HT-29 (cell line): ENCODE results near the gene PTPRN2. TPM values are rescaled to one million over a fixed set of nuclear protein-coding genes. Genes with fewer than 3 reads are reported as not detected.
"Not testable (repeated sequence)": the region's sequence is repeated elsewhere in the genome, so short reads cannot be mapped to it uniquely, and the experiment has no call there.

Experiments
- DNase-seq: peaks from one replicate; pipeline ENCODE4 v3.0.0-alpha.2; 2015; ENCODE audit warnings: low spot score
- total RNA-seq: library from RNA; depleted of rRNA; stranded (reverse); fragments of >200 nt; shearing (Covaris generic); gene quantifications from 2 replicates; pipeline ENCODE4 v1.2.3, GENCODE V29; 2014

The PTPRN2 gene
- total RNA-seq, 1 experiment from 2014 or later, result 1.7 TPM

DNA sequence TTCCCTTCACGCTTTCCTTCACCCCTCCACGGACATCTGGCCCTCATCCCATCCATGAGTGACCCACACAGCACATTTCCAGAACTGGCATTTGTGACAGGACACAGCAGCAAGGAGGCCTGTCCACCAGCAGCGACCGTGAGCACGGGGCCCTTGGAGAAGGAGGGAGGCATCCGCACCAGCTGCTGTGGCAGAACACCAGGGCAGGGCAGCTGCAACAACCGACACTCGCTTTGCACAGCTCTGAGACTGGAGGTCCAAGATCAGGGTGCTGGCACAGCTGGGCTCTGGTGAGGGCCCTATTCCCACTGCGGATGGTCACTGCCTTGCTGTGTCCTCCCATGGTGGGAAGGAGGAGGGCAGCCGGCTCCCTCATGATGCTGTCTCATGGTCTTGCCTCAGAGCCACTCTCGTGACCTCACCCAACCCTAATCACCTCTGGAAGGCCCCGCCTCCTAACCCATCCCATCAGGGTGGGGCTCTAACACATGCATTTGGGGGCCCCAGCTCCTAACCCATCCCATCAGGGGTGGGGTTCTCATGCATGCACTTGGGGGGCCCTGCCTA is 36.7 kb downstream of the PTPRN2 start:
- no peak for DNase-seq

DNA sequence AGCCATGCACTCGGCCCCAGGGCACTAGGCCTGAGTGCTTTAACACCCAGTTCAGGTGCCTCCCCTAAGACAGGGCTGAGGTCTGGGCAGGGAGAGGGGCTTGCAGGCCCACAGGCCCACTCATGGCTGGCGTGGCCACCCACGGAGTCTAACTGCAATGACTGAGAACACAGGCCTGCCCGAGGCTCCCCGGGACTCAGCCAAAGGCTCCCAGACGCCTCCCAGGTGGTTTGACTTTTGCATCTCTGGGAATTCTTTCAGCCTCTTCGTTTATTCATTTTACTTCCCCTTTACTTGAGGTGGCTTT is 37.3 kb downstream of the PTPRN2 start:
- no peak for DNase-seq

DNA sequence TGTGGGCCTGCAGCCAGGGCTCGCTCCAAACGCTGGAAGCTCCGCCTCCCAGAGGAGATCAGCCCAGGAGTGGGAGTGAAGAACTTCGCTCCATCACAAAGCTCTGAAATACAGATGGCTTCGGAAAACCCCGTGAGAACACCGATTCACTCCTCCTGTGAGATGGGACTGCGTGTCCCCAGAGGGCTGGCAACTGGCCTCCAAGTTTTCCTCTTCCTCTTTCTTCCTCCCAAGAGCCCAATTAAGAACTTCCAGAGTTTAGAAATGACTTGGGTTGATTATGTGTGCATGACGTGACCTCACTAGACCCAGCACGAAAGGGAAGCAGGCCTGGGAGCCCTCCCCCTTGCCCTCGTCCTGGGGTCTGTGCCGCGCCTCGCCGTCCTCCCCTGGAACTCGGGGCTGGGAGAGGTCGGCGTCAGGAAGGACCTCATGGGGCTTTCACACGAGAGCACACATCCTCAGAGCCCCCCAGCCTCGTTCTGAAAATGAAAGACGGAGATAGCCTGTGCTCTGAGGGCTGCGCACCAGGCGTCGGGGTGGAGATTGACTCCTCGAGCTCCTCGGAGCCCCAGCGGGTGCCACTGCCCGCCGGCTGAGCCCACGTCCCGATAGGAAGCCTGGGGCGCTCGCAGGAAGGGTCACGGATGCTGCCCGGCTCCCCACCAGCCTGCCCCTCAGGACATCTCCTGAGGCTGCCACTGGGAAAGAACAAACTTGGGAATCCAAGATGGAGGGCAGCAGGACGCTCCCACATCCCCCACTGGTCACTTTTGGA is 37.8 kb downstream of the PTPRN2 start:
- DNase-seq, result no peak

DNA sequence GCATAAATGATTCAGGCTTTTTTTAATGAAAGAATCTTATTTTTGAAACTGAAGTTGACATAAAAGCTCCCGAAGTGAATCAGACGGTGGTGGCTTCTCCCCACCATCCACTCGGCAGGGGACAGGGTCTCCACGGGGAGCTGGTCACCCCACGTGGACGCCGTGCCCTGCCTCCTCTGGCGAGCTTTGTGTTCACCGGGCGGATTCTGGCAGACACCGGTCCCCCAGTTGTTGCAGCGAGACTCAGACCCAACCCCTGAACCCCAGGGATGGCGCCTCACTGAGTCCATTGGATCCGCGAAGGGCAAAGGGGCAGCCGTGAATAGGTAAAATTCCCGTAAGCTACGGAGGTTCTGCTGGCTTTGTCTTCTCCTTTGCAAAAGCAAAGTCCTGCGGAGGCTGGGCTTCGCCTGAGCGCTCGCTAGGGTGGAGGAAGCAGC is 38.4 kb downstream of the PTPRN2 start:
- no peak for DNase-seq

DNA sequence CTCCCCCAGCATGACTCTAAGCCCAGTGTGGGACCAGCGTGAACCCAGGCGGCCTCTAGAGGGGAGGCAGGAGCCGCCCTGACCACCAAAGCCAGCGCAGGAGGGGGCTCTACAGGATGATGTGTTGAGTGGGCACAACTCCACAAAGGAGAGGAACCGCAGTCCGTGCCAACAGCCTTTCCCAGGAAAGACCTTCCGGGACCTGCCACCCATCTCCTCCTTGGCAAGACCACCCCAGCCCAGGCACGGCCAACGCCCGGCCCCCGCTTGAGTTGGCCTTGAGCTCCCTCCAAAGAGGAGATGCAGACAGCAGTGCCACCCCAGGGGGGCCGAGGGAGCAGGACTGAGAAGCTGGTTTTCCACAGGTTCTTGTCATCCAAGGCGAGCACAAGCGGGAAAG is 38.9 kb downstream of the PTPRN2 start:
- DNase-seq, result no peak

DNA sequence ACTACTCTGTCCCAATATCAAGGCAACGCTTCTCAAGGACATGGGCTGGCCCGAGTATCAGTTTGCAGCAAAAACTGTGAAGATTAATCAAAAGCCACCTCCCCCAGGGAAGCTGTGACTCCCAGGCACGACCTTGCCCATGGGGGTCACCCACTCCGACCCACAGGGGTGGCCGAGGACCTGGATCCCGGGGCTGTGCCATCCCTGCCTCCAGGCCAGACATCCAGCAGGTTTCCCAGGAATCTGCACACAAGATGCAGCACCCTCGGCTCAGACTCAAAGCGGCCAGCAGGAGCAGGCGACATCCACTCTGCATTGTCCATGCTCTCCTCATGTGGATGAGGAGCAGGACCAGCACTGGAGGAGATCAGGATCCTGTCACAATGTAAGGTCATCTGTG is 39.8 kb downstream of the PTPRN2 start:
- DNase-seq, result no peak

DNA sequence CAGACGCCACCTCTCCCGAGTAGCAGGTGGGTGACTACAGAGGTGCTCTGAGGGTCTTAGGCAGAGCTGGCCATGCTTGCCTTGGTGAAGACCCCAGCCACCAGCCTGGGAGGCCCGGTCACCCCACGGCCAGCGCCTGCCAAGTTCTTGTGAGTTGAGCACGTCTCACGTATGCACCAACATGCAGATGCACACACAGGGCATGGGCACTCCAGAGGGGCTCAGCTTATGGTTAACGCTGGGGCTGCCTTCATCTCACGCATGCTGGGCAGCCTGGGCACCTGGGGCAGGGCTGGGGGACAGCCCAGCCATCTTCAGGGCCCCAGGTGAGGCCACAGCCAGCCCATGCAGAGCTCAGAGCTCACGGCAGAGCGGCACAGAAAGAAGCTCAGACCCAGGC is 41.0 kb downstream of the PTPRN2 start:
- no peak for DNase-seq

DNA sequence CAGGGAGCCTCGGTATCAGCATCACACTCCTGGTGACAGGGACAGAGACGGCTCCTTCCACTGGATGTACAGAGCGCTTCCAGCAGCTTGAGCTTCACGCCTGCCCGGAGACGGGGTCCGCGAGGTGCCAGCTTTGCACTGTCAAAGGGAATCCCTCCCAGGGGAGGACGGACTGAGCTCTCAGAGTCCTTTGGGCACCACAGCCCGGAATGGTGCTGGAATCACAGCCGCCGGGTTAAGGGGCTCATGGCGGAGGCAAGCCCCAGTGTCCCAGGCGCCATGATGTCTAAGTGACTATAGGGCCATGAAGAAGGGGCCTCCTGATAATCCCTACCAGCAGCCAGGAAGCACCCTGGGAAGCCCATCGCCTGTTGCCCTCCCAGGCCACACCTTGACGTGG is 41.4 kb downstream of the PTPRN2 start:
- no peak for DNase-seq

DNA sequence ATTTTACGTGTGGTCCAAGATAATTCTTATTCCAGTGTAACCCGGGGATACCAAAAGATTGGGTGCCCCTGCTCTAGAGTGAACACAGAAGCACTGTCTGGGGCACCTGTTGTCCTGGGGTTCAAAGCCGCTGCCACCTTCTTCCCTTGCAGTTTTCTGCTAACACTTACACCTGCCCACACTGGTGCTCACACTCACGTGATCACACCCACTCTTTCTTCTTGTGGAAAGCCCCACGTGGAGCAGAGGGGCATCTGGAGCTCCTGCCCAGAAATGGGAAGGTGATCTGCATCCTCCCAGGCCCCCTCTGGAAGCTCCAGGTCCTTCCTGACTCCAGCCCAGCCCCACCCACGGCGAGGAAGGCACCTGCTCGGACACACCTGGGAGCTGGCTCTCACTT is 42.9 kb downstream of the PTPRN2 start:
- no peak for DNase-seq

DNA sequence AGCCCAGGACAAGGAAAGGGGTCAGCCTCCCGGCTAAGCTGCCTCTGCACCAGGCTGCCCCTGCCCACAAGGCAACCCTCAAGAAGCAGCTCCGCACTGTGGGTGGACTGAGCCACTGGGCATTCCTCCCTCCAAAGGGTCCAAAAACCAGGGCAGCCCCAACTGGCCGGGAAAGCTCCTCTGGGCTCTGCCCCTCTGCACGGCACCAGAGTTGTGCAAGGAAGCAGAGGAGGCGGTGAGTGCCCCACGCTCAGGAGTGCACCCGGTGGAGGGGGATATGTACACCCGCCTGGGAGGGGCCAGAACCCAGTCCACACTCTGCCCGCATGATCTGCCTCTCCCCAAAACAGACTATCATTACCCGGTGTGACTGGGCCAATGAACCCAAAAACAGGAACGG is 43.8 kb downstream of the PTPRN2 start:
- no peak for DNase-seq

DNA sequence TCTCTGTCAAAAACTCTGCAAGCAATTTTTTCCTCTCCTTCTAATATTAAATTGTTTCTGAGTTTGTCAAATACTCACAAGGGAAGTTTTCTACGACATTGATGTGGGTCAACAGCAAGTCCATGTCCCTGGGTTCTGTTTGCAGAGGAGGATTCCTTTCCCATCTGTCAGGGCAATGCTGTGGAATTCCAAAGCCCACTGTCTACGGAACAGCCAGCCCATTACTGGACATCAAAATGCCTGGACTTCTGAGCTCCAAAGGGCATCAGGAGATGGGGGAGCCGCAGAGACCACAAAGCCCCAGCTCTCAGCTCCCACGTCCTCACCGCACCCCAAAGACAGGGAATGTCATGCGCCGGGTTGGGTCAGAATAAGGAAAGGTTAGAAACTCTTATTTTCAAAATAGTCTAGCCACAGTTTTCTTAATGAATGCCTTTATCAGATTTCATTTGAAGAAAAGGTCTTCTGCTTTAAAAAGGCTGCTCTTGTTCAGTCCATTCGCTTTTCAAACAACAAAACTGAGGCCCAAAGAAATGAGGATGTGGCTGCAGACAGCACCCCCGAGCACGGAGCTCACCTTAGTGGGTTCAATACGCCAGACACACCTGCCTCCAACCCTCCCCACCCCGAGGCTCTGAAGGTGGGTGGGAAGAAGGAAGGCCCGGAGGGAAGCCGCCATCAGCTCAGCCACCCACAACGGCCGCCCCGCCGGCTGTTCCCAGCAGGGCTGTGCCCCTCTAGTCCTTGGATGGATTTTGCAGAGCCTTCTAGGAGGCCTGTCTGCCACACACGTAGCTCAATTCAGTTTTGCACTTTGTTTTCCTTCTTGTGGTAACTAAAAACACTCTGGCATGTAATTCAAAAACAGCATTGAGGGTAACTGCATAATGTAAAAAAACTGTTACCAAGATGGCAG is 44.7 kb downstream of the PTPRN2 start:
- no peak for DNase-seq

DNA sequence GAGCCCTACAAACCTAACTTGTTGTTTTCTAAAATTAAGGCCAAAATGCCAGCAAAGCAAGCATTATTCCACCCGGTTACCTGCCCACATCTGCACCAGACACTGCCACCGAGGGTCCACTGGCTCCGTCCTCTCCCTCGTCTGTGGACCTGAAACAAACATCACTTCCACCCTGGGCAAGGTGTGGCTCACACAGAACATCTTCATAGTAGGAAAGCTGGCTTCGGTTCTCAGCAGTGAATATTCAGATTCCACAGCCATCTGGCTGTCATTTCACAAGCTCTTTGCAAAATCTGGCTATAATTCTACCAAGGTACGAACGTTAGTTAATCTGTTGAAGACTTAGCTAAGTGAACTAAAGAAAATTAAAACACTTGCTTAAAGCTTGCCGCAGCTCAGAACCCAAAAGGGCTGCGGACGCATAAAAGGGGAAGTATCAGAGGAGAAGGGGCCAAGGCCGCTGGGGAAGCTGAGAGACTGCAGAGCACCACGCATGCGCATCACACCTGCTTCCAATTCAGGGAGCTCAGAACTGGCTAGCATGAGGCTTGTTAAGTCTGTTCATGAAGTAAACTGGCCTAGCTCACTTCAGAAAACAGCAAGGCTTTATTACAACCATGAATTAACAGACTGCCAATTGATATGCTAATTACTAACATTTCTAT is 46.1 kb downstream of the PTPRN2 start:
- no peak for DNase-seq

DNA sequence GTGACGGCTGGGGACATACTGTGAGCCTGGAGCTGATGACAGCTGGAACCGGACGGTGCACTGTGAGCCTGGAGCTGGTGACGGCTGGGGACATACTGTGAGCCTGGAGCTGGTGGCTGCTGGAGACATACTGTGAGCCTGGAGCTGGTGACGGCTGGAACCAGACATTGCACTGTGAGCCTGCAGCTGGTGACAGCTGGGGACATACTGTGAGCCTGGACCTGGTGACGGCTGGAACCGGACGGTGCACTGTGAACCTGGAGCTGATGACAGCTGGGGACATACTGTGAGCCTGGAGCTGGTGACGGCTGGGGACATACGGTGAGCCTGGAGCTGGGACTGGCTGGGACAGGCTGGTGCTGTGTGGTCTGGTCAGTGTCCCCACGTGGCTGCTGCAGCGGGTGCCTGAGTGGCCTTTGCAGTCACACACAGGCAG is 47.9 kb downstream of the PTPRN2 start:
- no peak for DNase-seq

DNA sequence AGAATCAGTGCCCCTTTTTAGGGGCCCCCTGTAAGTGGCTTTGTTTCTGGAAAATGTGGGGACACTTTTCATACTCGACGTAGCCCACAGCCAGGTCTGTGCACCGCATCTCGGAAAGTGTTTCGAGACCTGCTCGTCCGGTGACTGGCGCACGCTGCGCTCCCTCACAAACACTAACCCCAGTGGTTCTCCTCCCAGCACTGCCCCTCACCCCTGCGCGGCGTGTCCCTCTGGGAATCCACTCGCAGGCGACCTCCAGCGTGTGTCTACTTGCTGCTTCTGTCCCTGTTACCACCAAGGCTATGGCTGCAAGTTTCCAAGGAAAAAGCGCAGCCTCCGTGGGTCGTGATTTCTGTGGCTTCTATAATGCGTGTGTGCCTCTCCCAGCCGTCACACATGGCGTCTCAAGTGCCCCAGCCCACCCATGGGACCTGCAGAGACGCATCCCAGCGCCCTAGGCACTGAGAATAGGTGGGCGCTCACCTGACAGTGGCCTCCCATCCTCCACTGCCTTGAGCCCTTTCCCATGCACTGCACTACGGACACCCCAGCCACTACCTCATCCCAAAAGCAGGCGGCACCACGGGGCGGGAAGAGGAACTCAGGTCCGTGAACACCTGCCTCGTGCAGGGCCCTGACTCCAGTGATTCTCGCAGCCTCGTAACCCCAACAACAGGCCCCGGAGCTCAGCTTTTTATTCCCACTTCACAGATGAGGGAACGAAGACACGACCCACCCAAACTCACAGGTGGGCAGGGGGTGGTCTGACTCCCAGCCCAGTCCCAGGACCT is 49.3 kb downstream of the PTPRN2 start:
- DNase-seq, result no peak

DNA sequence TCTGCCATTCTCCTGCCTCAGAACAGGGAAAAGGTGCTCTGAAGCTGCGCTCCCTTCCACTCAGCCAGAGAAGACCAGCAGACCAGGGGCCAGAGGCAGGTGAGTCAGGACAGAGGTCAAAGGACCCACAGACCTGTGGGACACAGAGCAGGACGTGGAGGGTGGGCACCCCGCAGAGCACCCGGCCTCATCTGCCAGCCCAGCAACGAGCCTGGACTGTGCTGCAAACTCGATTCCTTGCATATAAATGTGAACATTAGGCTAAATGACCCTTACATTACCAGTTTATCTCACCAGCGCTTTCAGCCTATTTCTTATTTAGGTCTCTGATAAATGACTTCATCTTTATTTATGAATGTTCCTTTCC is 50.1 kb downstream of the PTPRN2 start:
- DNase-seq, result no peak

DNA sequence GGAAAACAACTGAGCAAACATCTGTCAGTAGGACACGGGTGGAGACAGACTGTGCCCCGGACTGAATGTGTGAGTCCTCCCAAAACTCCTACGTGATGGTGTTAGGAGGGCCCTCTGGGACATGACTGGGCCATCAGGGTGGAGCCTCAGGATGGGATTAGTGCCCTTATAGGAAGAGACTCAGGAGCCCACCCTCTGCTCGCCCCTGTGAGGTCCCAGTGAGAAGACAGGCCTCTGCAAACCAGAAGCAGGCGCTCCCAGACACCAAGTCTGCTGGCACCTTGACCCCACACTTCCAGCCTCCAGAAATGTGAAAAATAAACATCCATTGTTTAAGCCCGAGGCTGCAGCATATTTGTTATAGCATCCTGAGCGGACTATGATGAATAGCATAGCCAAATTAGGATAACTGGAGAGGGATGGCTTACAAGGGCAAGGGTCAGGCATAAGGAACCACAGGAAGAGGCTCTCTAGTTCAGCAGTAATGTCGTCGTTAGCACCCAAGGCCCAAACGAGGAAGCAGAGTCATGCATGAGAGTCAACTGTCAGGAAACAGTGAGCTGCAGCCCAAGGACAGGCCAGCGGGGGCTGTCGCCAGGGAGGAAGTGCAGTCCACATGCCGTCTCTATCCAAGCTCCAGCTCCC is 50.6 kb downstream of the PTPRN2 start:
- no peak for DNase-seq

DNA sequence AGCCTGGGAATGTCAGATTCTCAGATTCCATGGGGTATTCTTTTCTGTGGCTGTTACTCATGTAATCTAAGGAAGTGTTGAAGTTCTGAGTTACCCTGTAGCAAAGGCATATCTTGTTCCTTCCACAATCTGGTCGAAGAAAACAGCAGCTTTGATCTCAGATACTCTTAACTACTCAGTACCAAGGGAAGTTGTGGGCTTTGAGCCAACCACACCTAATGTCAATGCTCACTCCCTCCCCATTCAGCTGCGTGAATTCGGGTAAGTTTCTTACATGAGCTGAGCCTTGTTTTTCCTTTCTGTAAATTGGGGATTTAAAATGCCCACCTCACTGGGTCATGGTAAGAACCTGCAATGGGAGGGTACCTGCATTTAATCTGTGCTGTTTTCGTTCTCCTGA is 52.5 kb downstream of the PTPRN2 start:
- DNase-seq, result no peak

DNA sequence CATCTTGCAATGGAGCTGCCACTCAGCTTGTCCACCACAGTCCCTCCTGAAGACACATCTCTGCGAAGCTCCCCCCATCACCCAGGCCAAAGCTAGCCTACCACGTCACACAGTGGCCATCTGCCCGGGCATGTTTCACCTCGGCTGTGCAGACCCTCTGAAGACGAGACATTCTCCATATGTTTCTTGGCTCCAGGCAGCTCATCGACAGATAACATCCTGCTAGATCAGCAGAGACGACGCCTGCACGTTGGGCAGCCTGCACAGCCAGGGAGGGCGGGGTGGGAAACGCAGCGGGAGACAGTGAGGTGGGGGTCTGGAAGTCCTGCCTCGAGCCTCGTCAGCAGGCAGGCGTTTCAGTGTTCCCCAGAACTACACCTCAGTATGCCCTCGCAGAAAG is 53.0 kb downstream of the PTPRN2 start:
- no peak for DNase-seq

DNA sequence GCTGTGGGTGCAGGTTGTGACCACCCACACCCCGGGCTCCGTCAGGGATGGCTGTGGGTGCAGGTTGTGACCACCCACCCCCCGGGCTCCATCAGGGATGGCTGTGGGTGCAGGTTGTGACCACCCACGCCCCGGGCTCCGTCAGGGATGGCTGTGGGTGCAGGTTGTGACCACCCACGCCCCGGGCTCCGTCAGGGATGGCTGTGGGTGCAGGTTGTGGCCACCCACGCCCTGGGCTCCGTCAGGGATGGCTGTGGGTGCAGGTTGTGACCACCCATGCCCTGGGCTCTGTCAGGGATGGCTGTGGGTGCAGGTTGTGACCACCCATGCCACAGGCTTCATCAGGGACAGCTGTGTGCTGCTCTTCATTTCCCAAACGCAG is 53.5 kb downstream of the PTPRN2 start:
- DNase-seq, result not testable (repeated sequence)

DNA sequence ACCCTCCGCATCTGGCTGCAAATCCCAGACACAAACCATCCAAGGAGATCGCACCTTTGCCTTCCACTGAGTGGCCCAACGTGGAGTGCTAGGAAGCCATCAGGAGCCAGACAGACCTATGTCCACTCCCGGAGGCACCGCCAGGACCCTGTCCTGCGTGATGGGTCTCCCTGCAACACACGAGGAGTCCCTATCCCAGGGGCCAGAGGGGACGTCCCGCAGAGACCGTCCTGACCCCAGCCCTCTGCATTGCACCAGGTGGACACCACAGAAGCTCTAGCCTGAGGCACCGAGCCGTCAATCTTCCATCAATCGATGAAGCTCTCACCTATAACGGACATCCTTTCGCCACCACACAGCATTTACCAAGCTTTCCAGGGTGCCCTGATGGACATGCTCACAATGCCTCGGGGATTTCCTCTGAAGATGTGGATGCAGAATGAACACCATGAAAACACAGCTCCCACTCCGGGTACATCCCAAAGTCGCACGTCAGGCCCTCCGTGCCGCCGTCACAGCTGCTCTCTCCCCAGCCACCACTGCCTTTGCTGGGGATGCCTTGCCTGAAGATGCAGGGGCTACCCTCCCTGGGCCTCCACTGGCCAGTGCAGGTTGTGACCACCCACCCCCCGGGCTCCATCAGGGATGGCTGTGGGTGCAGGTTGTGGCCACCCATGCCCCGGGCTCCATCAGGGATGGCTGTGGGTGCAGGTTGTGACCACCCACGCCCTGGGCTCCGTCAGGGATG is 54.1 kb downstream of the PTPRN2 start:
- DNase-seq, result no peak
